AG09309 (cell line): Measurements from ENCODE around the gene FKBP4.

Experiments used
- DNase-seq: peaks from one replicate; pipeline ENCODE4 v3.0.0-alpha.2; 2010; ENCODE audit warnings: low read depth
- H3K4me3 ChIP-seq: 2 replicates; pipeline ENCODE4 v1.5.1; 2011; ENCODE audit warnings: mild to moderate bottlenecking, low read depth, low read length, moderate library complexity; ENCODE audit not compliant: control insufficient read depth
- TF ChIP-seq, protein P1 (sequence below): IDR thresholded peaks from 2 replicates; pipeline ENCODE4 v1.5.1; 2011; ENCODE audit warnings: mild to moderate bottlenecking, low read depth, low read length, inconsistent platforms; ENCODE audit not compliant: insufficient read depth, control insufficient read depth; ENCODE audit errors: missing control alignments

FKBP4 gene, protein sequence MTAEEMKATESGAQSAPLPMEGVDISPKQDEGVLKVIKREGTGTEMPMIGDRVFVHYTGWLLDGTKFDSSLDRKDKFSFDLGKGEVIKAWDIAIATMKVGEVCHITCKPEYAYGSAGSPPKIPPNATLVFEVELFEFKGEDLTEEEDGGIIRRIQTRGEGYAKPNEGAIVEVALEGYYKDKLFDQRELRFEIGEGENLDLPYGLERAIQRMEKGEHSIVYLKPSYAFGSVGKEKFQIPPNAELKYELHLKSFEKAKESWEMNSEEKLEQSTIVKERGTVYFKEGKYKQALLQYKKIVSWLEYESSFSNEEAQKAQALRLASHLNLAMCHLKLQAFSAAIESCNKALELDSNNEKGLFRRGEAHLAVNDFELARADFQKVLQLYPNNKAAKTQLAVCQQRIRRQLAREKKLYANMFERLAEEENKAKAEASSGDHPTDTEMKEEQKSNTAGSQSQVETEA

DNA sequence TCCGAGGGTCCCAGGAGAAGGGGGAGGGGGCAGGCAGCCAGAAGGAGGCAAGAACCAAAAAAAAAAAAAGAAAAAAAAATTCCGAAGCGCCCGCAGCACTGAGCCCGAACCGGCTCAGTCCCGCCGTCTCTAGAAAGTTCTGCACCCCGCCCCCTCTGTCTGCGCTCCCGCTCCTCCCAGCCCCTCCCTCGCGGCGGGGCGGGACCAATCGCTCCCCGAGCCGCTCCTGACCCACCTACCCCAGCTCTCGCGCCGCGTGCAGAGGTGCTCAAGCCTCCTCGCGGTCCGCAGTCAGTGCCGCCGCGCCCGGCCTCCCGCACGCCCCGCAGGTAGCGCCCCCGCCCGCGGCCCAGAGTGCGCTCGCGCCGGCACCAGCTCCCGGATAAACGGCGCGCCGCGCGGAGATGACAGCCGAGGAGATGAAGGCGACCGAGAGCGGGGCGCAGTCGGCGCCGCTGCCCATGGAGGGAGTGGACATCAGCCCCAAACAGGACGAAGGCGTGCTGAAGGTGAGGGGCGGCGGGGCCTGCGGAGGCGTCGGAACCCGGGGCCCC, at the start of gene FKBP4:
Gene FKBP4 (plus strand): TSS at position 235 of the 554 bp plus-strand sequence. CDS start 170 bp downstream, at position 405.
- peak; percentile 38 for DNase-seq
- H3K4me3 ChIP-seq: peak within 1 kb of the TSS; percentile 59
- TF ChIP-seq, protein P1, sequence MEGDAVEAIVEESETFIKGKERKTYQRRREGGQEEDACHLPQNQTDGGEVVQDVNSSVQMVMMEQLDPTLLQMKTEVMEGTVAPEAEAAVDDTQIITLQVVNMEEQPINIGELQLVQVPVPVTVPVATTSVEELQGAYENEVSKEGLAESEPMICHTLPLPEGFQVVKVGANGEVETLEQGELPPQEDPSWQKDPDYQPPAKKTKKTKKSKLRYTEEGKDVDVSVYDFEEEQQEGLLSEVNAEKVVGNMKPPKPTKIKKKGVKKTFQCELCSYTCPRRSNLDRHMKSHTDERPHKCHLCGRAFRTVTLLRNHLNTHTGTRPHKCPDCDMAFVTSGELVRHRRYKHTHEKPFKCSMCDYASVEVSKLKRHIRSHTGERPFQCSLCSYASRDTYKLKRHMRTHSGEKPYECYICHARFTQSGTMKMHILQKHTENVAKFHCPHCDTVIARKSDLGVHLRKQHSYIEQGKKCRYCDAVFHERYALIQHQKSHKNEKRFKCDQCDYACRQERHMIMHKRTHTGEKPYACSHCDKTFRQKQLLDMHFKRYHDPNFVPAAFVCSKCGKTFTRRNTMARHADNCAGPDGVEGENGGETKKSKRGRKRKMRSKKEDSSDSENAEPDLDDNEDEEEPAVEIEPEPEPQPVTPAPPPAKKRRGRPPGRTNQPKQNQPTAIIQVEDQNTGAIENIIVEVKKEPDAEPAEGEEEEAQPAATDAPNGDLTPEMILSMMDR: no peak

GRCh38 chr12:2745655-2746054, 49.1 kb upstream of the FKBP4 start:
- H3K4me3 ChIP-seq: no peak overlapping the region
- TF ChIP-seq, protein P1: no peak
- no peak for DNase-seq

GRCh38 chr12:2749580-2749979, 45.2 kb upstream of the FKBP4 start:
- no peak for DNase-seq
- TF ChIP-seq, protein P1: no peak
- no peak overlapping the region for H3K4me3 ChIP-seq

DNA sequence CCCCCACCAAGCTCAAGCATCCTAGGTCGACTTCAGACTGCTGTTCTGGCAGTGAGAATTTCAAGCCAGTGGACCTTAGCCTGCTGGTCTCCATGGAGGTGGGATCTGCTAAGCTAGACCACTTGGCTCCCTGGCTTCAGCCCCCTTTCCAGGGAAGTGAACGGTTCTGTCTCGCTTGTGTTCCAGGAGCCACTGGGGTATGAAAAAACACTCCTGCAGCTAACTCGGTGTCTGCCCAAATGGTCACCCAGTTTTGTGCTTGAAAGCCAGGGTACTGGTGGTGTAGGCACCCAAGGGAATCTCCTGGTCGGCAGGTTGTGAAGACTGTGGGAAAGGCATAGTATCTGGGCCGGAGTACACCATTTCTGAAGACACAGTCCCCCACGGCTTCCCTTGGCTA, 44.6 kb upstream of the FKBP4 start:
- TF ChIP-seq, protein P1: no peak
- DNase-seq: no peak
- no peak overlapping the region for H3K4me3 ChIP-seq

DNA sequence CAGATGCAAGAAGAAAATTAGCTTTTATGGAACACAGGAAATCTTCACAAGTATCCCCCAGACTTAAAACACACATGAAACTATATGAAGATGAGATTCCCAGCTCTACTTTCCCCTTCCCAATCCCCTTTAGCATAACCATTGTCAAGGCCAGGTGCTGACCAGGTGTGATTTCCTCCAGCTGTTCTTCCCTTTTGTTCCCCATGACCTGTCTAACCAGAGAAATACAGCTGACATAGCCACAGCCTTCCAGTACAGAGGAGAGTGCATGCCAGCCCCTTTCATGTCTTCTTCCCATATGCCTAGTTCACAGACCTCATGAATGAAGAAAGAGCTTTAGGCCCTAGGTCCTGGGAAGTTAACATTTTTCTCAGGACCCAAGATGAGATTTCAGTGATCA, 43.5 kb upstream of the FKBP4 start:
- TF ChIP-seq, protein P1: no peak
- no peak overlapping the region for H3K4me3 ChIP-seq
- DNase-seq: no peak

DNA sequence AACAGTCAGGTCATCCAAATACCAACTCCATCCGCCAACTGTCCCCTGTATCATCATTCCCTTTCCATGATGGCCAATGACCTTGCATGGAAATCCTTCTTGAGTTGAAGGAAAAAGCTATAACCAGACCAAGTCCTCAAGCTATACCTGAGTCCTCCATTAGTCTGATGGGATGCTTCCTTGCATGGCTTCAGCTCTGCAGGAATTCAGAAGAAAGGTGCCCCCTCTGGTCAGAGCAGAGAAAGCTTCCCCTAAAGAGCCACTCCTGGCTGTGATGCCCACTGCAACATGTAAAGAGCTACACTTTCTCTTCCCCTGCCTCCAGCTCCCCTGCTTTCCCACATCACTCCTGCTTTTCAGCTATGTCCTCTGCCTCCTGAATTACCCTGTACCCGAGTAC, 43.1 kb upstream of the FKBP4 start:
- TF ChIP-seq, protein P1: no peak
- H3K4me3 ChIP-seq: no peak overlapping the region
- DNase-seq: no peak
